Thoracic aorta (tissue), 2 donors: Measurements from ENCODE around the gene FXYD4. TPM values are rescaled to one million over a fixed set of nuclear protein-coding genes. Genes with fewer than 3 reads are reported as not detected.
"Not testable (repeated sequence)": the region's sequence is repeated elsewhere in the genome, so short reads cannot be mapped to it uniquely, and the experiment has no call there.

Experiments
- ATAC-seq: fragments of 150-250 bp; one replicate; pipeline ENCODE4 v1.8.0; 2017; ENCODE audit warnings: low read depth; ENCODE audit not compliant: insufficient number of reproducible peaks, low FRiP score
- DNase-seq: peaks from one replicate; pipeline ENCODE4 v3.0.0-alpha.2; 2020; ENCODE audit warnings: low spot score
- H3K27ac ChIP-seq, 2 donors: fragments of 200-600 bp; sonication (generic); 1 replicate in 1 of 2; 2 replicates in 1 of 2; pipeline ENCODE4 v1.5.1; 2016; ENCODE audit warnings: mild to moderate bottlenecking in 2 of 2, moderate library complexity in 2 of 2
- H3K27me3 ChIP-seq: fragments of 200-600 bp; sonication (generic); replicated peaks from 2 replicates; pipeline ENCODE4 v1.6.0; 2016; ENCODE audit warnings: mild to moderate bottlenecking; ENCODE audit not compliant: insufficient read depth
- H3K36me3 ChIP-seq: fragments of 200-600 bp; sonication (generic); one replicate; pipeline ENCODE4 v1.5.1; 2016
- H3K4me1 ChIP-seq, 2 donors: fragments of 200-600 bp; sonication (generic); 1 replicate in 1 of 2; 2 replicates in 1 of 2; pipeline versions ENCODE4 v1.5.1 to v1.6.0; 2016; ENCODE audit warnings: low read depth in 2 of 2, mild to moderate bottlenecking in 1 of 2; ENCODE audit not compliant: control insufficient read depth in 1 of 2
- H3K4me3 ChIP-seq: fragments of 200-600 bp; sonication (generic); 2 replicates; pipeline ENCODE4 v1.5.1; 2016; ENCODE audit warnings: mild to moderate bottlenecking
- H3K9me3 ChIP-seq: fragments of 200-600 bp; sonication (generic); 2 replicates; pipeline ENCODE4 v1.5.1; 2016
- CTCF ChIP-seq: fragments of 200-600 bp; sonication (generic); IDR thresholded peaks from one replicate; pipeline ENCODE4 v1.5.1; 2019; ENCODE audit warnings: antibody characterized with exemption
- total RNA-seq, 2 donors: library from RNA; depleted of rRNA; stranded (reverse); fragments of >200 nt; gene quantifications; one replicate each; pipeline versions ENCODE4 v1.1.0 to v1.2.3, GENCODE V29; 2016

The FXYD4 gene
- total RNA-seq, 2 donors from 2014 or later, result not detected

- Histone ChIP-seq H3K9me3 (no peaks in the 10 kb centered on the region), H3K27ac (peak overlapping the region; percentile 97 to 99), H3K4me1 (peaks cover 8 to 12% of the 10 kb centered on the region in 2 donors), H3K4me3 (peak overlapping the region; percentile 76), H3K36me3 (no peaks in the 10 kb centered on the region), H3K27me3 (no peaks in the 10 kb centered on the region)
- TF ChIP-seq CTCF, result no peak
- DNase-seq (no peak), ATAC-seq (no peak)
Measured at GRCh38 chr10:43421519-43421918, 50.1 kb downstream of the FXYD4 start.

GRCh38 chr10:43421944-43422343 is 50.5 kb downstream of the FXYD4 start:
- not testable (repeated sequence) for H3K27me3 ChIP-seq, H3K36me3 ChIP-seq, H3K9me3 ChIP-seq, H3K4me3 ChIP-seq, ATAC-seq, DNase-seq
- Histone ChIP-seq H3K27ac (peak overlapping the region in 1 of 2 donors; percentile 97), H3K4me1 (peaks cover 8 to 12% of the 10 kb centered on the region in 2 donors)

GRCh38 chr10:43424416-43424815 is 53.0 kb downstream of the FXYD4 start:
- ATAC-seq (no peak), DNase-seq (no peak)
- Histone ChIP-seq H3K27ac (no peak overlapping the region), H3K9me3 (no peaks in the 10 kb centered on the region), H3K4me1 (peaks cover 8 to 12% of the 10 kb centered on the region in 2 donors), H3K4me3 (no peak overlapping the region), H3K27me3 (no peaks in the 10 kb centered on the region), H3K36me3 (no peaks in the 10 kb centered on the region)
- TF ChIP-seq CTCF, result no peak

Other genes with a start within 250 kb of the FXYD4 start
- gene CSGALNACT2, start 233.2 kb upstream of the FXYD4 start, total RNA-seq, result 10 to 100 TPM; 35.9 to 45.1 TPM
- gene RASGEF1A, start 104.6 kb upstream of the FXYD4 start, total RNA-seq, result not detected
- gene HNRNPF, start 37.5 kb downstream of the FXYD4 start, total RNA-seq, result 100 to 1,000 TPM in 1 of 2 donors, 10 to 100 TPM in 1; 86.6 to 137 TPM
- 10 to 100 TPM in 1 of 2 donors, 1 to 10 TPM in 1; 8.6 to 19.6 TPM for gene ZNF487, start 65.5 kb downstream of the FXYD4 start, total RNA-seq
- gene ZNF239, start 203.0 kb downstream of the FXYD4 start, total RNA-seq, result 1 to 10 TPM; 2.8 to 6.5 TPM
- 1 to 10 TPM in 1 of 2 donors, not detected in 1; 3.5 TPM for gene ZNF485, start 234.8 kb downstream of the FXYD4 start, total RNA-seq